Measurements from ENCODE around the gene KRT33B. TPM values are rescaled to one million over a fixed set of nuclear protein-coding genes. Genes with fewer than 3 reads are reported as not detected.
A peak's percentile ranks its signal among the peaks of the same experiment; 100 is the strongest.

KRT33B gene
- total and polyA plus RNA-seq, 2 of the 13 experiments (the other 11 are each of a cell fraction or from before 2014, with no cell fraction given) = not detected

DNA sequence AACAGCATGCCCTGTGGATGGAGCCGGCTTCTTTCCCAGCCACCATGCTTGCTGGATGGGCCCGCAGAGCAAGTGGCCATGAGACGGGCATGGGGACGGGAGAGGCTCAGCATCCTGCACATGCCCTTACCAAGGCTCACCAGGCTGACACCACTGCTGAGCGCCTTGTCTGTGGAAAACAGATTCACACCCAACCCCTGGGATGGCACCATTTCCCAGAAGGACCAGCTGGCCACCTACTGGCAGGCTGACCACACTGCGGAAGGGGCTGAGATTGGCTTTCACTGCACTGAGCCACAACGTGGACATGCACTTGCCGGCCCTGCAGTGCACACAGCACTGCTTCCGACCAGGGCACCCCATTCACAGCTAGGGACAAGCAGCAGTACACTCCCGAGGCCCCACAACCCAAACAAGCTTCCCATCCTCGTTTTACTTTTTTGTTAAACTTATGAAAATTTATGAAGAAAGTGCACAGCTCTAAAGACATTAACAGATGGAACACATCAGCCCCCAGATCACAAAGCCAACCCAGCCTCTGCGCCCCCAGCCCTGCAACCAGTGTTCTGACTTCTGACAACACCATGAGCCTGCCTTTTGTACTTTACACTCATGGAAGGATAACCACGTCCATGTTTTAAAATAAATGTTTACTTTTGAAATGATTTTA lies 40.2 kb downstream of the KRT33B start (continued):
- TF ChIP-seq, protein P1, sequence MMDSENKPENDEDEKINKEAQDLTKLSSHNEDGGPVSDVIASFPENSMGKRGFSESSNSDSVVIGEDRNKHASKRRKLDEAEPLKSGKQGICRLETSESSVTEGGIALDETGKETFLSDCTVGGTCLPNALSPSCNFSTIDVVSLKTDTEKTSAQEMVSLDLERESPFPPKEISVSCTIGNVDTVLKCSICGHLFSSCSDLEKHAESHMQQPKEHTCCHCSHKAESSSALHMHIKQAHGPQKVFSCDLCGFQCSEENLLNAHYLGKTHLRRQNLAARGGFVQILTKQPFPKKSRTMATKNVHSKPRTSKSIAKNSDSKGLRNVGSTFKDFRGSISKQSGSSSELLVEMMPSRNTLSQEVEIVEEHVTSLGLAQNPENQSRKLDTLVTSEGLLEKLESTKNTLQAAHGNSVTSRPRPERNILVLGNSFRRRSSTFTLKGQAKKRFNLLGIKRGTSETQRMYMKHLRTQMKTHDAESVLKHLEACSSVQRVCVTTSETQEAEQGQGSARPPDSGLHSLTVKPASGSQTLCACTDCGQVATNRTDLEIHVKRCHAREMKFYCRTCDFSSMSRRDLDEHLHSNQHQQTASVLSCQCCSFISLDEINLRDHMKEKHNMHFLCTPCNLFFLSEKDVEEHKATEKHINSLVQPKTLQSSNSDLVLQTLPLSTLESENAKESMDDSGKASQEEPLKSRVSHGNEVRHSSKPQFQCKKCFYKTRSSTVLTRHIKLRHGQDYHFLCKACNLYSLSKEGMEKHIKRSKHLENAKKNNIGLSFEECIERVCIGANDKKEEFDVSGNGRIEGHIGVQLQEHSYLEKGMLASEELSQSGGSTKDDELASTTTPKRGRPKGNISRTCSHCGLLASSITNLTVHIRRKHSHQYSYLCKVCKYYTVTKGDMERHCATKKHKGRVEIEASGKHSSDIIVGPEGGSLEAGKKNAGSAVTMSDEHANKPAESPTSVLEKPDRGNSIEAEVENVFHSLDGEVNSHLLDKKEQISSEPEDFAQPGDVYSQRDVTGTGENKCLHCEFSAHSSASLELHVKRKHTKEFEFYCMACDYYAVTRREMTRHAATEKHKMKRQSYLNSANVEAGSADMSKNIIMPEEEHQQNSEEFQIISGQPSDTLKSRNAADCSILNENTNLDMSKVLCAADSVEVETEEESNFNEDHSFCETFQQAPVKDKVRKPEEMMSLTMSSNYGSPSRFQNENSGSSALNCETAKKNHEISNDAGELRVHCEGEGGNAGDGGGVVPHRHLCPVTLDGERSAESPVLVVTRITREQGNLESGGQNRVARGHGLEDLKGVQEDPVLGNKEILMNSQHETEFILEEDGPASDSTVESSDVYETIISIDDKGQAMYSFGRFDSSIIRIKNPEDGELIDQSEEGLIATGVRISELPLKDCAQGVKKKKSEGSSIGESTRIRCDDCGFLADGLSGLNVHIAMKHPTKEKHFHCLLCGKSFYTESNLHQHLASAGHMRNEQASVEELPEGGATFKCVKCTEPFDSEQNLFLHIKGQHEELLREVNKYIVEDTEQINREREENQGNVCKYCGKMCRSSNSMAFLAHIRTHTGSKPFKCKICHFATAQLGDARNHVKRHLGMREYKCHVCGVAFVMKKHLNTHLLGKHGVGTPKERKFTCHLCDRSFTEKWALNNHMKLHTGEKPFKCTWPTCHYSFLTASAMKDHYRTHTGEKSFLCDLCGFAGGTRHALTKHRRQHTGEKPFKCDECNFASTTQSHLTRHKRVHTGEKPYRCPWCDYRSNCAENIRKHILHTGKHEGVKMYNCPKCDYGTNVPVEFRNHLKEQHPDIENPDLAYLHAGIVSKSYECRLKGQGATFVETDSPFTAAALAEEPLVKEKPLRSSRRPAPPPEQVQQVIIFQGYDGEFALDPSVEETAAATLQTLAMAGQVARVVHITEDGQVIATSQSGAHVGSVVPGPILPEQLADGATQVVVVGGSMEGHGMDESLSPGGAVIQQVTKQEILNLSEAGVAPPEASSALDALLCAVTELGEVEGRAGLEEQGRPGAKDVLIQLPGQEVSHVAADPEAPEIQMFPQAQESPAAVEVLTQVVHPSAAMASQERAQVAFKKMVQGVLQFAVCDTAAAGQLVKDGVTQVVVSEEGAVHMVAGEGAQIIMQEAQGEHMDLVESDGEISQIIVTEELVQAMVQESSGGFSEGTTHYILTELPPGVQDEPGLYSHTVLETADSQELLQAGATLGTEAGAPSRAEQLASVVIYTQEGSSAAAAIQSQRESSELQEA (CRISPR knock-in tag; IDR thresholded peaks at IDR 0.05; ENCODE audit: not compliant biosample characterization) = no peak
- TF ChIP-seq GTF2F1 (IDR thresholded peaks at IDR 0.05; ENCODE audit: low read length) (no peak), ZNF34 (CRISPR knock-in tag; IDR thresholded peaks at IDR 0.05; ENCODE audit: borderline replicate concordance) (no peak), ZNF180 (CRISPR knock-in tag; IDR thresholded peaks at IDR 0.05; ENCODE audit: borderline replicate concordance, low read depth) (no peak), ELF3 (CRISPR knock-in tag; IDR thresholded peaks at IDR 0.05) (peak; percentile 45; the same call in 1 of the 2 replicates), ZNF768 (CRISPR knock-in tag; IDR thresholded peaks at IDR 0.05) (0 out of 2 replicates have a peak, but pooled peaks have one; percentile 16), TEAD2 (CRISPR knock-in tag; IDR thresholded peaks at IDR 0.05) (no peak)
- TF ChIP-seq, protein P2, sequence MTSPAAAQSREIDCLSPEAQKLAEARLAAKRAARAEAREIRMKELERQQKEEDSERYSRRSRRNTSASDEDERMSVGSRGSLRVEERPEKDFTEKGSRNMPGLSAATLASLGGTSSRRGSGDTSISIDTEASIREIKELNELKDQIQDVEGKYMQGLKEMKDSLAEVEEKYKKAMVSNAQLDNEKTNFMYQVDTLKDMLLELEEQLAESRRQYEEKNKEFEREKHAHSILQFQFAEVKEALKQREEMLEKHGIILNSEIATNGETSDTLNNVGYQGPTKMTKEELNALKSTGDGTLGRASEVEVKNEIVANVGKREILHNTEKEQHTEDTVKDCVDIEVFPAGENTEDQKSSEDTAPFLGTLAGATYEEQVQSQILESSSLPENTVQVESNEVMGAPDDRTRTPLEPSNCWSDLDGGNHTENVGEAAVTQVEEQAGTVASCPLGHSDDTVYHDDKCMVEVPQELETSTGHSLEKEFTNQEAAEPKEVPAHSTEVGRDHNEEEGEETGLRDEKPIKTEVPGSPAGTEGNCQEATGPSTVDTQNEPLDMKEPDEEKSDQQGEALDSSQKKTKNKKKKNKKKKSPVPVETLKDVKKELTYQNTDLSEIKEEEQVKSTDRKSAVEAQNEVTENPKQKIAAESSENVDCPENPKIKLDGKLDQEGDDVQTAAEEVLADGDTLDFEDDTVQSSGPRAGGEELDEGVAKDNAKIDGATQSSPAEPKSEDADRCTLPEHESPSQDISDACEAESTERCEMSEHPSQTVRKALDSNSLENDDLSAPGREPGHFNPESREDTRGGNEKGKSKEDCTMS (CRISPR knock-in tag; conservative IDR thresholded peaks at IDR 0.05) = no peak
- TF ChIP-seq, protein P3, sequence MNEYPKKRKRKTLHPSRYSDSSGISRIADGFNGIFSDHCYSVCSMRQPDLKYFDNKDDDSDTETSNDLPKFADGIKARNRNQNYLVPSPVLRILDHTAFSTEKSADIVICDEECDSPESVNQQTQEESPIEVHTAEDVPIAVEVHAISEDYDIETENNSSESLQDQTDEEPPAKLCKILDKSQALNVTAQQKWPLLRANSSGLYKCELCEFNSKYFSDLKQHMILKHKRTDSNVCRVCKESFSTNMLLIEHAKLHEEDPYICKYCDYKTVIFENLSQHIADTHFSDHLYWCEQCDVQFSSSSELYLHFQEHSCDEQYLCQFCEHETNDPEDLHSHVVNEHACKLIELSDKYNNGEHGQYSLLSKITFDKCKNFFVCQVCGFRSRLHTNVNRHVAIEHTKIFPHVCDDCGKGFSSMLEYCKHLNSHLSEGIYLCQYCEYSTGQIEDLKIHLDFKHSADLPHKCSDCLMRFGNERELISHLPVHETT (CRISPR knock-in tag; conservative IDR thresholded peaks at IDR 0.05) = no peak
- TF ChIP-seq, protein P4, sequence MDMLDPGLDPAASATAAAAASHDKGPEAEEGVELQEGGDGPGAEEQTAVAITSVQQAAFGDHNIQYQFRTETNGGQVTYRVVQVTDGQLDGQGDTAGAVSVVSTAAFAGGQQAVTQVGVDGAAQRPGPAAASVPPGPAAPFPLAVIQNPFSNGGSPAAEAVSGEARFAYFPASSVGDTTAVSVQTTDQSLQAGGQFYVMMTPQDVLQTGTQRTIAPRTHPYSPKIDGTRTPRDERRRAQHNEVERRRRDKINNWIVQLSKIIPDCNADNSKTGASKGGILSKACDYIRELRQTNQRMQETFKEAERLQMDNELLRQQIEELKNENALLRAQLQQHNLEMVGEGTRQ (IDR thresholded peaks at IDR 0.05; ENCODE audit: low read depth, low read length) = no peak
- TF ChIP-seq, protein P4 (CRISPR knock-in tag; IDR thresholded peaks at IDR 0.05; ENCODE audit: borderline replicate concordance) = no peak
- TF ChIP-seq, protein P5, sequence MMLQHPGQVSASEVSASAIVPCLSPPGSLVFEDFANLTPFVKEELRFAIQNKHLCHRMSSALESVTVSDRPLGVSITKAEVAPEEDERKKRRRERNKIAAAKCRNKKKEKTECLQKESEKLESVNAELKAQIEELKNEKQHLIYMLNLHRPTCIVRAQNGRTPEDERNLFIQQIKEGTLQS (CRISPR knock-in tag; IDR thresholded peaks at IDR 0.05) = no peak
